Stimulated activated memory B cell treated with anti-CD40 and anti-IgM and Interleukin-4, amounts not matched to agents 10 μg/mL and 1 μg/mL and 100 μg/mL, for 72 hours (primary cell): ENCODE results near the gene WWOX.

Experiments
- ATAC-seq: fragments of 150-1000 bp; cut with Tn5 transposase; 2 replicates; pipeline ENCODE4 v1.10.0; 2021
- H3K27ac Mint-ChIP-seq: one replicate; pipeline ENCODE4 v1.8.0; 2022; ENCODE audit warnings: mild to moderate bottlenecking, mixed read lengths
- H3K27me3 Mint-ChIP-seq: one replicate; pipeline ENCODE4 v1.8.0; 2022; ENCODE audit warnings: mixed read lengths
- H3K36me3 Mint-ChIP-seq: one replicate; pipeline ENCODE4 v1.8.0; 2022; ENCODE audit warnings: mixed read lengths
- H3K4me1 Mint-ChIP-seq: one replicate; pipeline ENCODE4 v1.8.0; 2022; ENCODE audit warnings: mixed read lengths
- H3K4me3 Mint-ChIP-seq: one replicate; pipeline ENCODE4 v1.8.0; 2022; ENCODE audit warnings: mild to moderate bottlenecking, moderate library complexity, mixed read lengths
- H3K9me3 Mint-ChIP-seq: one replicate; pipeline ENCODE4 v1.8.0; 2022; ENCODE audit warnings: mixed read lengths

Gene WWOX

GRCh38 chr16:78462288-78463208 is 363.1 kb downstream of the WWOX start:
- Mint-ChIP-seq H3K9me3 (peaks cover 7% of the 10 kb centered on the region), H3K27ac (no peak overlapping the region), H3K27me3 (no peaks in the 10 kb centered on the region), H3K4me3 (no peak overlapping the region), H3K36me3 (peaks cover 11% of the 10 kb centered on the region), H3K4me1 (no peaks in the 10 kb centered on the region)
- no peak for ATAC-seq

GRCh38 chr16:78463591-78463990 is 364.1 kb downstream of the WWOX start:
- no peak overlapping the region for H3K4me3 Mint-ChIP-seq
- peaks cover 7% of the 10 kb centered on the region for H3K9me3 Mint-ChIP-seq
- no peak for ATAC-seq
- no peaks in the 10 kb centered on the region for H3K4me1 Mint-ChIP-seq
- peaks cover 11% of the 10 kb centered on the region for H3K36me3 Mint-ChIP-seq
- no peaks in the 10 kb centered on the region for H3K27me3 Mint-ChIP-seq
- no peak overlapping the region for H3K27ac Mint-ChIP-seq

- Mint-ChIP-seq H3K4me1 (no peaks in the 10 kb centered on the region), H3K9me3 (peaks cover 7% of the 10 kb centered on the region), H3K4me3 (no peak overlapping the region), H3K27ac (no peak overlapping the region), H3K27me3 (no peaks in the 10 kb centered on the region), H3K36me3 (peaks cover 11% of the 10 kb centered on the region)
- no peak for ATAC-seq
Observed at GRCh38 chr16:78464833-78465232, 365.4 kb downstream of the WWOX start.

GRCh38 chr16:78465730-78466129 is 366.3 kb downstream of the WWOX start:
- peaks cover 11% of the 10 kb centered on the region for H3K36me3 Mint-ChIP-seq
- H3K4me3 Mint-ChIP-seq: no peak overlapping the region
- H3K9me3 Mint-ChIP-seq: peaks cover 7% of the 10 kb centered on the region
- no peaks in the 10 kb centered on the region for H3K27me3 Mint-ChIP-seq
- no peaks in the 10 kb centered on the region for H3K4me1 Mint-ChIP-seq
- ATAC-seq: no peak
- H3K27ac Mint-ChIP-seq: no peak overlapping the region

- no peaks in the 10 kb centered on the region for H3K27me3 Mint-ChIP-seq
- peaks cover 6% of the 10 kb centered on the region for H3K4me1 Mint-ChIP-seq
- no peak overlapping the region for H3K4me3 Mint-ChIP-seq
- no peaks in the 10 kb centered on the region for H3K36me3 Mint-ChIP-seq
- no peak for ATAC-seq
- H3K27ac Mint-ChIP-seq: no peak overlapping the region
- peaks cover 1% of the 10 kb centered on the region for H3K9me3 Mint-ChIP-seq
Observed at GRCh38 chr16:78469787-78470186, 370.3 kb downstream of the WWOX start.

- Mint-ChIP-seq H3K27ac (no peak overlapping the region), H3K9me3 (no peaks in the 10 kb centered on the region), H3K4me1 (peaks cover 7% of the 10 kb centered on the region)
Observed at GRCh38 chr16:78473031-78473699, 373.7 kb downstream of the WWOX start.

GRCh38 chr16:78474762-78475161 is 375.3 kb downstream of the WWOX start:
- peak; percentile 71 for ATAC-seq
- Mint-ChIP-seq H3K27me3 (no peaks in the 10 kb centered on the region), H3K27ac (no peak overlapping the region), H3K4me1 (peaks cover 13% of the 10 kb centered on the region), H3K36me3 (no peaks in the 10 kb centered on the region), H3K9me3 (no peaks in the 10 kb centered on the region), H3K4me3 (no peak overlapping the region)

More at GRCh38 chr16:78473031-78473699, 373.7 kb downstream of the WWOX start:
- Mint-ChIP-seq H3K27me3 (no peaks in the 10 kb centered on the region), H3K4me3 (no peak overlapping the region), H3K36me3 (no peaks in the 10 kb centered on the region)
- no peak for ATAC-seq

GRCh38 chr16:78476615-78477014 is 377.2 kb downstream of the WWOX start:
- Mint-ChIP-seq H3K27me3 (no peaks in the 10 kb centered on the region), H3K36me3 (no peaks in the 10 kb centered on the region), H3K27ac (no peak overlapping the region), H3K9me3 (no peaks in the 10 kb centered on the region), H3K4me1 (peaks cover 13% of the 10 kb centered on the region), H3K4me3 (no peak overlapping the region)
- no peak for ATAC-seq

- Mint-ChIP-seq H3K27me3 (no peaks in the 10 kb centered on the region), H3K9me3 (no peaks in the 10 kb centered on the region), H3K27ac (no peak overlapping the region), H3K4me1 (peaks cover 13% of the 10 kb centered on the region), H3K36me3 (no peaks in the 10 kb centered on the region), H3K4me3 (no peak overlapping the region)
- ATAC-seq: no peak
Observed at GRCh38 chr16:78478267-78478861, 378.9 kb downstream of the WWOX start.

GRCh38 chr16:78479723-78480122 is 380.3 kb downstream of the WWOX start:
- no peaks in the 10 kb centered on the region for H3K36me3 Mint-ChIP-seq
- no peak overlapping the region for H3K27ac Mint-ChIP-seq
- no peaks in the 10 kb centered on the region for H3K9me3 Mint-ChIP-seq
- no peak for ATAC-seq
- H3K4me3 Mint-ChIP-seq: no peak overlapping the region
- peaks cover 8% of the 10 kb centered on the region for H3K4me1 Mint-ChIP-seq
- no peaks in the 10 kb centered on the region for H3K27me3 Mint-ChIP-seq

- no peak overlapping the region for H3K4me3 Mint-ChIP-seq
- H3K9me3 Mint-ChIP-seq: no peaks in the 10 kb centered on the region
- no peaks in the 10 kb centered on the region for H3K36me3 Mint-ChIP-seq
- peaks cover 6% of the 10 kb centered on the region for H3K4me1 Mint-ChIP-seq
- no peak overlapping the region for H3K27ac Mint-ChIP-seq
- H3K27me3 Mint-ChIP-seq: no peaks in the 10 kb centered on the region
- ATAC-seq: no peak
Observed at GRCh38 chr16:78480588-78480987, 381.1 kb downstream of the WWOX start.

GRCh38 chr16:78483124-78483992 is 383.9 kb downstream of the WWOX start:
- H3K27ac Mint-ChIP-seq: no peak overlapping the region
- no peak overlapping the region for H3K4me3 Mint-ChIP-seq
- no peaks in the 10 kb centered on the region for H3K36me3 Mint-ChIP-seq
- peaks cover 4% of the 10 kb centered on the region for H3K4me1 Mint-ChIP-seq
- no peaks in the 10 kb centered on the region for H3K27me3 Mint-ChIP-seq
- no peaks in the 10 kb centered on the region for H3K9me3 Mint-ChIP-seq
- ATAC-seq: no peak

- no peak overlapping the region for H3K27ac Mint-ChIP-seq
- H3K36me3 Mint-ChIP-seq: no peaks in the 10 kb centered on the region
- no peak overlapping the region for H3K4me3 Mint-ChIP-seq
- no peaks in the 10 kb centered on the region for H3K9me3 Mint-ChIP-seq
- no peaks in the 10 kb centered on the region for H3K4me1 Mint-ChIP-seq
- no peak for ATAC-seq
- H3K27me3 Mint-ChIP-seq: no peaks in the 10 kb centered on the region
Observed at GRCh38 chr16:78484509-78485058, 385.1 kb downstream of the WWOX start.

GRCh38 chr16:78485188-78485916 is 385.9 kb downstream of the WWOX start:
- H3K27me3 Mint-ChIP-seq: no peaks in the 10 kb centered on the region
- H3K4me3 Mint-ChIP-seq: no peak overlapping the region
- ATAC-seq: no peak
- no peak overlapping the region for H3K27ac Mint-ChIP-seq
- H3K36me3 Mint-ChIP-seq: no peaks in the 10 kb centered on the region
- no peaks in the 10 kb centered on the region for H3K4me1 Mint-ChIP-seq
- no peaks in the 10 kb centered on the region for H3K9me3 Mint-ChIP-seq
